ENCODE results near the gene CEP41.

The CEP41 gene

DNA sequence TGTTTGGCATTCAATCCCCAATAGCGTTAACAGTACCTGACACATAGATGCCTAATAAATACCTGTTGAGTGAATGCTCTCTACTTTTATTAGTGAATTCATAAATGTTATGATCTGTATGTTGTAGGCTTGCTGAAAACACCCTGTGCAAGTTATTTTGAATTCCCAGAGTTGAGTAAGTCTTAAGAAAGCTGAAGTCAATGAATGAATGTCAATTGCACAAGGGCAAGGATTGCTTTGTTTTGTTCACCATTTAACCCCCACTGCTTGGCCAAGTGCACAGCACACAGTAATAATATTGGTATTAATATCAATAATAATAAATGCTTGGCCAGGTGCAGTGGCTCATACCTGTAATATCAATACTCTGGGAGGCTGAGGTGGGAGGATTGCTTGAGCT lies 50.3 kb downstream of the CEP41 start:
- Mint-ChIP-seq H3K27ac (no peak overlapping the region), H3K36me3 (peaks cover 3% of the 10 kb centered on the region), H3K4me3 (no peak overlapping the region), H3K27me3 (no peaks in the 10 kb centered on the region), H3K4me1 (peaks cover 25% of the 10 kb centered on the region), H3K9me3 (no peaks in the 10 kb centered on the region)

DNA sequence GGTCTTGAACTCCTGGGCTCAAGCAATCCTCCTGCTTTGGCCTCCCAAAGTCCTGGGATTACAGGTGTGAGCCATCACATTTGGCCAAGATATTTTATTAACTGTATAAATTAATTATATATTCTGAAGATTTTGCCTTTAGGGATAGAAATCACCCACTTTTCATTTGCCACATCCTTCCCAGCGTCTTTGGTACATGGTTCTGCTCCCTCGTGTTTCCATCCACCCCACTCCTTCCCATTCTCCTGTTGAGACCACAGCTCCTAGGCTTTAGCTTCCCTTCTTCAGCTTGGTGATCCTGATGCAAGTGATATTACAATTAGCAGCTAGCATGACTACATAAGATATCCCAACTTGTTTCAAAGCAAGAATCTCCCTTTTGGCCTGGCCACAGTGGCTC lies 52.1 kb downstream of the CEP41 start:
- peak overlapping the region; percentile 35 for H3K27ac Mint-ChIP-seq
- H3K4me3 Mint-ChIP-seq, result no peak overlapping the region
- H3K9me3 Mint-ChIP-seq, result no peaks in the 10 kb centered on the region
- H3K36me3 Mint-ChIP-seq, result peaks cover 3% of the 10 kb centered on the region
- H3K4me1 Mint-ChIP-seq, result peaks cover 8% of the 10 kb centered on the region
- no peaks in the 10 kb centered on the region for H3K27me3 Mint-ChIP-seq

DNA sequence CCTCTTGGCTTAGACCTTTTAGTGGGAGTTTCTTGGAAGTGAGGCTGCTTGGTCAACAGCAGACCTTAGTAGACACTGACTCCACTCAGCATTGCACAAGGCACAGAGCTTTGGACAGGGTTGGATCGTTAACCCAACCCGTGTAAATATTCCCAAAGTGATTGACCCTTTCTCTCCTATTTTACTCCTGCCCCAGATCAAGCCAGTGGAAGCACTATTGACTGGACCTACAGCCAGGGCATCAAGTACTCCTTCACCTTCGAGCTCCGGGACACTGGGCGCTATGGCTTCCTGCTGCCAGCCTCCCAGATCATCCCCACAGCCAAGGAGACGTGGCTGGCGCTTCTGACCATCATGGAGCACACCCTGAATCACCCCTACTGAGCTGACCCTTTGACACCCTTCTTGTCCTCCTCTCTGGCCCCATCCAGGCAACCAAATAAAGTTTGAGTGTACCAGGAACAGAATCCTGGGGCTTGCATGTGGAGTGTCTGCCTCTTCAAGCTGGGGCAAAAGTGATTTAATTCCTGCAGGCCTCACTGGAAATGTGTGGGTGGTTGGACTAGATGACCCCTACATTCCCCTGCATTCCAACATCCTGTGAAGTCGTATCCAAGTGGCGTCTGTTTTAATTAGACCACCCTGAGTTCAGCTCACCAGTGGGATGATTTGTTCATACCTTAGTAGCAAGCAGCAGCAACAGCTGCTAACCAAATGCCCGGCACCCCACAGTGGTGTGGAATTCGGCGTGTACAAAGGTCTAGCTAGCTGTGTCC lies 53.0 kb downstream of the CEP41 start:
- no peaks in the 10 kb centered on the region for H3K4me1 Mint-ChIP-seq
- no peak overlapping the region for H3K4me3 Mint-ChIP-seq
- no peak overlapping the region for H3K27ac Mint-ChIP-seq
- H3K9me3 Mint-ChIP-seq, result no peaks in the 10 kb centered on the region
- no peaks in the 10 kb centered on the region for H3K27me3 Mint-ChIP-seq
- peaks cover 3% of the 10 kb centered on the region for H3K36me3 Mint-ChIP-seq

DNA sequence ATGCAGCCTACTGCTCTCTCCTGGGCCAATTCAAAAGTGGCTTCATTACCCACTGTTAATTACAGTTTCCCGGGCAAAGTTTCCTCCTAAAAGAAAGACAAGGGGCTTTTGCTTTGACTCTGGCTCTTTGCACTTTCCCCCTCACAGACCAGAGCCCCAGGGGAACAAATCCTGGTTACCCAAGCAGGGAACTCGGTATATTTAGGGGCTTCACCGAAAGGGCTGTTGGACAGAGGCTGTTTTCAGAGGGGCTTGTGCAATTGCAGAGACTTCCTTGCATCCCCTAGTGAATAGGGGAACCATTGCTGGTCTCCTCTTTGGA lies 53.5 kb downstream of the CEP41 start:
- Mint-ChIP-seq H3K36me3 (peaks cover 3% of the 10 kb centered on the region), H3K9me3 (no peaks in the 10 kb centered on the region), H3K4me3 (no peak overlapping the region), H3K27me3 (no peaks in the 10 kb centered on the region), H3K4me1 (no peaks in the 10 kb centered on the region), H3K27ac (no peak overlapping the region)

DNA sequence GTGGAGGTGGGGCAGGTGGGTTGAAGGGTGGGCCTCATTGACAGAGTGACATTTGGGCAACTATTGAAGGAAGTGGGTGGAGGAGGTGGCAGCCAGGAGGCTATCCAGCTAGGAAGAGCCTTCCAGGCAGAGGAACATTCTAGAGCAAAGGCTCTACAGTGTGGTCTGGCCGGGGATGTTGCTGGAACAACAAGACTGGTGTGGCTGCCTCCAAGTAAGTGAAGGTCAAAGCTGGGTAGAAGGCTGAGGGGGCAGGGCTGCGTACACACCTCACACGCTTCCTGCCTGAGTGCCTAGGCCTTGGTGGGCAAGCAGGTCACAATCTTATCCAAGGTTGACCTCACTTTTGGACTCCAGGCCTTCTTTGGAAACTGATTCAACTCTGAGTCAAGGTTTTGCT lies 53.9 kb downstream of the CEP41 start:
- no peaks in the 10 kb centered on the region for H3K9me3 Mint-ChIP-seq
- H3K27ac Mint-ChIP-seq, result no peak overlapping the region
- H3K36me3 Mint-ChIP-seq, result peaks cover 3% of the 10 kb centered on the region
- no peak overlapping the region for H3K4me3 Mint-ChIP-seq
- no peaks in the 10 kb centered on the region for H3K27me3 Mint-ChIP-seq
- no peaks in the 10 kb centered on the region for H3K4me1 Mint-ChIP-seq

DNA sequence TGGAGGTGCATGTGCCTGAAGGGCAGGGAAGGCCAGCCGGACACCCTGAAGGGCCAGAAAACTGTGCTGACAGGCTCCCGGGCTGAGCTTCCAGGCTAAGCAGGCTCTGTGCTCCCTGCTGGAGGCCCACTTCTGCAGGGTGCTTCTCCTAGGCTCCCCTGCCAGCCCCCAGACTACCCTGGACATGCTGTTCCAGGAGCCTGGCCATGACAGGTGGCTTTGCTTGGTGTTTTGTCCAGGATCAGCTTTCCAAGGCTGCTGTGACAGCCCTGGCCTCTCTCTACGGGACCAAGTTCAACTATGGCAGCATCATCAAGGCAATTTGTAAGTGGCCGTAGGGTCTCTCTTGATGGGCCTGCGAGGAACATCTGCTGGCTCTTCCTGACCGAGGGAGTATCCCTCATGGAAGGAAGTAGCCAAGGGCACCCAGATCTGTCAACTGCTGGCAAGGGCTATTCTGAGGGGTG lies 55.2 kb downstream of the CEP41 start:
- Mint-ChIP-seq H3K4me3 (no peak overlapping the region), H3K9me3 (no peaks in the 10 kb centered on the region), H3K4me1 (no peaks in the 10 kb centered on the region), H3K36me3 (peaks cover 3% of the 10 kb centered on the region), H3K27me3 (no peaks in the 10 kb centered on the region), H3K27ac (no peak overlapping the region)

DNA sequence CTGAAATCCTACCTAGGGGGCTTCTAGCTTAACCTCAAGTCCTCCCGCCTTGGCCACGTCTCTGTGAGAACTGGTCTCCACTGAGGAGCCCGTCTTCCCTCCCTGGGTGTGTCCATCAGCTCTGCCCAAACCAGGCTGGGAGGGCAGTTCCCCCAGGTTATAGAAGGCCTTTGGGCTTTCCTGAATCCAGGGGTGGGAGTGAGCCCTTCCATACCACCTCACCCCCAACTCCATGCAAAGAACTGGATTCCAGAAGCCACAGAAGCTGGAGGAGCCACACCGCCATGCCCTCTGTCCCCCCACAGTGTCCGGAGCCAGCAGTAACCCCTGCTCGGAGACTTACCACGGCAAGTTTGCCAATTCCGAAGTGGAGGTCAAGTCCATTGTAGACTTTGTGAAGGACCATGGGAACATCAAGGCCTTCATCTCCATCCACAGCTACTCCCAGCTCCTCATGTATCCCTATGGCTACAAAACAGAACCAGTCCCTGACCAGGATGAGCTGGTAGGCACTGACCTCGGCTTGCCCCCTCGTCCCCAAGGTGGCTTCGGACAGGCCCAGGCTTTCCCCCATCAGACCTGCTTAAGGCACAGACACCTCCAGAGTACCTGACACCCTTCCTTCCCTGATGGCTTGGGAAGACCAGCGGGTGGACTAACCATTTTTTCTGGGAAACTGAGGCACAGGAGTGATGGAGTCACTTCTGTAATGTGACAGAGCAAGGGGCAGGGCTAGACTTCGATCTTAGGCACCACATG lies 55.8 kb downstream of the CEP41 start:
- Mint-ChIP-seq H3K9me3 (no peaks in the 10 kb centered on the region), H3K4me3 (no peak overlapping the region)

DNA sequence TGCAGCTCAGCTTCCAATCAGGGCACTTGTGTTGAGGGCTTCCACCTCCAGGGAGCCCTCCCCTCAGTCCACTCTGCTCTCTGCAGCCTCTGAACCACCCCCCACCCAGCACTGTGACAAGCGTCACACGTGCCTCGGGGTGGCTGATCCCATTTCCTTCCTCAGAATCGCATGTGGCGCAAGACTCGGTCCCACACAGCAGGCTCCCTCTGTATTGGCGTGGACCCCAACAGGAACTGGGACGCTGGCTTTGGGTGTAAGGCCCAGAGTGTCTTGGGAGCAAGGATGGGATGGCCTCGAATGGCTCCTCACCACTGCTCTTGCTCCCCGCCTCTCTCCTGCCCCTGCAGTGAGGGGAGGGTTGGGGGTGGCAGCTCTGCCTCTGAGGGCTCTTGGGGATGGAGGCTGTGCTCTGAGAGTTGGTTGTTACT lies 56.4 kb downstream of the CEP41 start:
- Mint-ChIP-seq H3K27me3 (no peaks in the 10 kb centered on the region), H3K4me3 (no peak overlapping the region), H3K27ac (no peak overlapping the region)

More for the DNA sequence above, 55.8 kb downstream of the CEP41 start:
- Mint-ChIP-seq H3K27ac (no peak overlapping the region), H3K27me3 (no peaks in the 10 kb centered on the region), H3K36me3 (peaks cover 3% of the 10 kb centered on the region), H3K4me1 (no peaks in the 10 kb centered on the region)

DNA sequence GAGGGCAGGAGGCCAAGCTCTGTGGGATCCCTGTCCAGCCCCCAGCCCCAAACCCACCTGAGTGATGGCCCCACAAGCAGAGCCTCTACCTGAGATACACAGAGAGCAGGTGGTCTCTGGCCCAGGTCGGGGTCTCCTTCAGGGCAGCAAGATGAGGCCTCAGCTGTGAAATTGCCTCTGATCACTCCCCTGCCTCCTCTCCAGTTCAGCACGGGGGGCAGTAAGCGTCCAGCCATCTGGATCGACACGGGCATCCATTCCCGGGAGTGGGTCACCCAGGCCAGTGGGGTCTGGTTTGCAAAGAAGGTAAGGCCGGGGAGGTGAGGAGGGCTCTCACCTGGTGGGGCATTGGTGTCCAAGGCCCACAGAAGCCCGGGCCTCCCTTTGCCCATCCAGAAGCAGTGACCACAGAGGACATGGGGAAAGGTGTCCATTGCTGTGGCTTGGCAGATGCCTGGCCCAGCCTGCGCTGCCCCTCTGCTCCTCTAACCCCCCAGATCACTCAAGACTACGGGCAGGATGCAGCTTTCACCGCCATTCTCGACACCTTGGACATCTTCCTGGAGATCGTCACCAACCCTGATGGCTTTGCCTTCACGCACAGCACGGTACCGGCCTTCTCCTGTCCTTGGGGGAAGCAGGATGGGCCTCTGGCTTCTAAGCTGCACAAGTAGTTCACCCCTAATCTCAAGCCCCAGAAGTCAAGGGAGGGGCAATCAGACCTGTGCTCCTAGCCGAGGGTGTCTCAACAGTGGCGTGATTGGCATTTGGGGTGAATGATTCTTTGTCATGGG lies 57.4 kb downstream of the CEP41 start:
- Mint-ChIP-seq H3K4me3 (no peak overlapping the region), H3K36me3 (peaks cover 3% of the 10 kb centered on the region), H3K9me3 (no peaks in the 10 kb centered on the region), H3K4me1 (no peaks in the 10 kb centered on the region), H3K27ac (no peak overlapping the region), H3K27me3 (no peaks in the 10 kb centered on the region)

More for the DNA sequence above, 56.4 kb downstream of the CEP41 start:
- peaks cover 3% of the 10 kb centered on the region for H3K36me3 Mint-ChIP-seq
- H3K9me3 Mint-ChIP-seq, result no peaks in the 10 kb centered on the region
- H3K4me1 Mint-ChIP-seq, result no peaks in the 10 kb centered on the region

DNA sequence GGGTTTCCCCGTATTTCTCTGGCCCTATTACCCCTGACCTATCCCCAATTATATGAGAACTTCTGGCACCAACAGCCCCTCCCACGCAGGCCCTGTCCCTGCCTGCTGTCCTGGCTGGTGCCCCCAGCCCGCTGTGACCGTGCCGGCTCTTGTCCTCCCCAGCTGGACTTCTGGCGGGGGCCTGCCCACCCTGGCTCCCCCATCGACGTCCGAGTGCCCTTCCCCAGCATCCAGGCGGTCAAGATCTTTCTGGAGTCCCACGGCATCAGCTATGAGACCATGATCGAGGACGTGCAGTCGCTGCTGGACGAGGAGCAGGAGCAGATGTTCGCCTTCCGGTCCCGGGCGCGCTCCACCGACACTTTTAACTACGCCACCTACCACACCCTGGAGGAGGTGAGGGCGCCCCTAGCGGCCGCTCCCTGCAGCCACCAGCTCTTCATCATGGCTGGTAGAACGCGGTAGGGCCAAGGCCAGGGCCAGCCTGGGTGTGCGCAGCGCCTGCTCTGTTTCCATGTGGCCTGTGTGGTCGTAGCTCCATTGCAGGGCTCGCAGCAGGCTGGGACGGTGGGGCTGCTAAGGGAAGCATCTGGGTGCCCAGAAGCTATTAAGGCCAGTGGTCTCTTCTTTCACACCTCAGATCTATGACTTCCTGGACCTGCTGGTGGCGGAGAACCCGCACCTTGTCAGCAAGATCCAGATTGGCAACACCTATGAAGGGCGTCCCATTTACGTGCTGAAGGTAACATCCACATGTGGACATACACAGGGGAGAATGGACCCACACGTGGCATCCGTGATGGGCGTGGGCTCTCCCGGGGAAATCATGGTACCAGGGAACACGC lies 59.1 kb downstream of the CEP41 start:
- H3K9me3 Mint-ChIP-seq, result no peaks in the 10 kb centered on the region
- peaks cover 3% of the 10 kb centered on the region for H3K36me3 Mint-ChIP-seq
- H3K27me3 Mint-ChIP-seq, result no peaks in the 10 kb centered on the region
- H3K4me3 Mint-ChIP-seq, result no peak overlapping the region
- no peak overlapping the region for H3K27ac Mint-ChIP-seq
- H3K4me1 Mint-ChIP-seq, result no peaks in the 10 kb centered on the region

DNA sequence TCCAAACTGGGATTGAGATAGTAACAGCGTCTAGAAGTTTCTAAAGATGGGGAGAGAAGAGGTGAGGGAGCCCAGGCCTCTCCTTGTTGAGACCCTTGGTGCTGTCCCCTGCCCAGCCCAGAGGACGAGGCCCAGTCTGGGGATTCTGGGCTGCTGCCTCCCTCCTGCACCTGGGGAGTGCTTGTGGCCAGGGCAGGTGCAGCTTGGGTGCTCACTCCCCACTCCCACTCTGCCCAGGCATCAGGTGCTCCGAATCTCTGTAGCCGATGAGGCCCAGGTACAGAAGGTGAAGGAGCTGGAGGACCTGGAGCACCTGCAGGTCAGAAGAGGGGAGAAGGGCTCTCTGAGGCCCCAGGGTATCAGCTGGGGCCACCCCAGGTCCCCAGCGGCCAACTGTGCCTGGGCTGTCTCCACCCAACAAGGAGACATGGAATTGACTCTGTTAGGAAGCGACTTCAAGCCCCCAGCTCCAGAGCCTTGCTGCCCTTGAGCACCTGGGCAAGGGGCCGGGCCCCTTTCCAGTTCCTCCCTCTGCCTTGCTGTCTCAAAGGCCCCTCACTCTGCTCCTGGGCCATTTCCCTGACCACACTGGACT lies 59.9 kb downstream of the CEP41 start:
- no peaks in the 10 kb centered on the region for H3K27me3 Mint-ChIP-seq
- H3K27ac Mint-ChIP-seq, result no peak overlapping the region
- no peak overlapping the region for H3K4me3 Mint-ChIP-seq
- no peaks in the 10 kb centered on the region for H3K9me3 Mint-ChIP-seq
- H3K4me1 Mint-ChIP-seq, result no peaks in the 10 kb centered on the region
- H3K36me3 Mint-ChIP-seq, result no peaks in the 10 kb centered on the region

DNA sequence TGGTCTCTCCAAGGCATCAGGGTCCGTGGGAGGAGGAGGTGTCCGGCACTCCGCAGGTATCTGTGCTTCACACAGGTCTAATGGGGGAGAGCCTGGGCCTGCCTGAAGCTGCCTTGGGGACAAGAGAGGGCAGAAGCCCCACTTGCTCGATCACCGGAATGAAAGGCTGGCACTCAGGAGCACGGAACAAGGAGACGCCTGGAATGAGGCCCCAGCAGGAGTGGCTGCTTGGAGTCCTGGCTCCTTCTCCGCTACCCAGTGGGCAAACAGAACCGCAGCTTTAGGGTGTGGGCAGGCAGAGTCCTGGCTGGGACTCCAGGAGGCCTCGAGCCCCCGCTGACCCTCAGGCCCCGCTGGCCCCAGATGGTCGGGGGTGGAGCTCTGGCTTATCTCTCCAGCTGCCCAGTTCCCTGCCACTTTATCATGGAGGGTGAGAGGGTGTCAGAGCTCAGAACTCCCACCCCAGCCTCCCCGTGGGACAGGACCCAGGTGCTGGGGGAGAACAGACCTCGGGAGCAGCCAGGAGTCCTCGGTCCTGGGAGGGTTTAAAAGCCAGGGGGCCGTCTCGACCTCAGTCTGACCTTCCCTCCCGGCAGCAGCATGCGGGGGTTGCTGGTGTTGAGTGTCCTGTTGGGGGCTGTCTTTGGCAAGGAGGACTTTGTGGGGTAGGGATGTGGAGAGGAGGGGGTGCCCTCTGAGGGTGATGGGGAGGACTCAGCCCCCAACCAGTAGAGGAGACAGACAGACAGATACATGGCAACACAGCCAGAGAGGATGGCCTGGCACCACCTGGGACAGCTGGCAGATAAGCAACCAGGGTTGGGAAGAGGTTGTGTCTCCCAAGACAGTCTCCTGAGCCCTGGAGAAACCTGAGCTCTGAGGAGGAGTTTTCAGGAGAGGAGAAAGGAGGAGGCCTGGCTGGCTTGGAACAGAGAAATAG lies 60.6 kb downstream of the CEP41 start, which contains the start of gene CPA1:
TSS of gene CPA1 (plus strand) at position 574 of the 940 bp plus-strand sequence. CDS start at position 601, 27 bp downstream.
- Mint-ChIP-seq H3K9me3 (no peaks in the 10 kb centered on the region), H3K36me3 (no peaks in the 10 kb centered on the region), H3K27ac (no peak within 1 kb of the TSS), H3K27me3 (no peaks in the 10 kb centered on the region), H3K4me3 (no peak within 1 kb of the TSS), H3K4me1 (no peaks in the 10 kb centered on the region)

DNA sequence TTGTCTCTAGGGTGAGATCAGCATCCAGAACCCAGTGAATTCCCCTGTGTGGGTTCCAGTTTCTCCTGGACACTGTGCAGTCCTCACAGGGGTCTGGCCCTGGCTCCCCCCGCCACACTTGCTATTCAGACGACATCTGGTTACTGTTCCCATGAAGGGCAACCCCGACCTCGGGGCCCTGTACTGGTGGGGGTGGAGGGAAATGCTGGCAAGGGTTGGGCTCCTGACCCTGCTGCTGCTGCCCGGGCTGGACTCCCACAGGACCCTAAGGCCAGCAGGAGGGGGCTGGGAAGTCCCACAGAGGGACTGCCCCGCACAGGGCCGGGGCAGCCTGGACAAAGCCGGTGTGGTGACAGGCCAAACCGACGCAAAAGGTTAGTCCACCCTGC lies 61.3 kb downstream of the CEP41 start:
- Mint-ChIP-seq H3K27me3 (no peaks in the 10 kb centered on the region), H3K36me3 (no peaks in the 10 kb centered on the region), H3K4me1 (no peaks in the 10 kb centered on the region), H3K9me3 (no peaks in the 10 kb centered on the region), H3K27ac (no peak overlapping the region), H3K4me3 (no peak overlapping the region)

DNA sequence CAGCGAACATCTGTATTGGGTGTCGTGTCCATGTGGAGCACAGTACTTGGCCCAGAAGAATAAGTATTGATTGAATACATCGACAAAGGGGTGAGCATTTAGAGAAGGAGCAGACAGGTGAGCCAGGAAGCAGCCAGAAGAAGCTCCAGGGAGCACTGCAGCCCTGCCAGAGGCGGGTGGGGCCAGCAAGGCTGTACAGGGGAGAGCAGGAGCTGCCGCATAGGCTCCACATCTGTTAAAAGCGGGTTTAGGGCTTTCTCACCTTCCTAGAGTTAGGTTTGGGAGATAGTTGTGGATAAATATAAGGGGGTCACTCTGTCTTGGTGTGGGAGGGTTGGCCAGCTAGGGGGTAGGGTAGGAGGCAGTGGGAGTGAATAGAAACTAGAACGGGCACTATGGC lies 61.8 kb downstream of the CEP41 start:
- Mint-ChIP-seq H3K27me3 (no peaks in the 10 kb centered on the region), H3K4me1 (no peaks in the 10 kb centered on the region), H3K27ac (no peak overlapping the region), H3K4me3 (no peak overlapping the region), H3K36me3 (no peaks in the 10 kb centered on the region), H3K9me3 (no peaks in the 10 kb centered on the region)
